ENCODE measurements around the gene DNAH10. TPM values are rescaled to one million over a fixed set of nuclear protein-coding genes. Genes with fewer than 3 reads are reported as not detected.

DNAH10 gene
- total and polyA plus RNA-seq, 2 of the 4 experiments (the other 2 are of a cell fraction), result 0.18 to 0.22 TPM

- BruUV-seq (replicated peaks), result no TSS peak
- ATAC-seq (ENCODE audit: low read depth), result no peak
- CTCF ChIA-PET, result no interaction called here
- H2BK20ac ChIP-seq (ENCODE audit: low read depth, low read length), result no peak overlapping the region
- dilution Hi-C loops (cut with HindIII; ENCODE audit: low sequenced_read_pairs, unreplicated experiment), result no loop called here
- no peak overlapping the region for H2AK9ac ChIP-seq (replicated peaks; ENCODE audit: low read depth, low read length, poor library complexity)
- TF ChIP-seq CHD1 (IDR thresholded peaks at IDR 0.05; ENCODE audit: low read depth, low read length) (no peak), MAZ (IDR thresholded peaks at IDR 0.05; ENCODE audit: borderline replicate concordance, low read depth, low read length) (no peak), CTCF (conservative IDR thresholded peaks at IDR 0.05; ENCODE audit: low read depth, low read length) (no peak), BHLHE40 (IDR thresholded peaks at IDR 0.05; ENCODE audit: low read depth, low read length) (no peak), MXI1 (IDR thresholded peaks at IDR 0.05; ENCODE audit: borderline replicate concordance, low read depth, low read length) (no peak), ELK1 (IDR thresholded peaks at IDR 0.05; ENCODE audit: borderline replicate concordance, low read depth, low read length) (no peak), SMC3 (IDR thresholded peaks at IDR 0.05; ENCODE audit: low read depth, low read length) (no peak), USF2 (IDR thresholded peaks at IDR 0.05; ENCODE audit: low read depth, low read length) (no peak), NFE2L2 (IDR thresholded peaks at IDR 0.05; ENCODE audit: low read depth, low read length) (no peak), RCOR1 (IDR thresholded peaks at IDR 0.05; ENCODE audit: insufficient replicate concordance, low read length) (no peak), MAFK (IDR thresholded peaks at IDR 0.05; ENCODE audit: low read depth, low read length) (no peak), RAD21 (IDR thresholded peaks at IDR 0.05; ENCODE audit: low read length) (no peak), CEBPB (IDR thresholded peaks at IDR 0.05; ENCODE audit: low read depth, low read length) (no peak), FOS (IDR thresholded peaks at IDR 0.05; ENCODE audit: low read depth, low read length) (no peak), POLR2A (IDR thresholded peaks at IDR 0.05; ENCODE audit: low read depth, low read length) (no peak), RFX5 (IDR thresholded peaks at IDR 0.05; ENCODE audit: low read depth, low read length) (no peak)
- no peak overlapping the region for H2AK5ac ChIP-seq (ENCODE audit: low read depth, low read length)
- H3K9me1 ChIP-seq (ENCODE audit: insufficient read depth, low read length), result peaks cover 14% of the 10 kb centered on the region
- no peak overlapping the region for H2AFZ ChIP-seq (replicated peaks; ENCODE audit: low read length, poor library complexity)
- H4K20me1 ChIP-seq (ENCODE audit: insufficient read depth, low read length), result peaks cover 15% of the 10 kb centered on the region; the same call in 1 of the 2 replicates
- H3K4ac ChIP-seq (ENCODE audit: low read depth, low read length), result no peak overlapping the region
- H3K9ac ChIP-seq (ENCODE audit: low read depth, low read length), result no peak overlapping the region
- H2BK5ac ChIP-seq (ENCODE audit: low read depth, low read length, poor library complexity, severe bottlenecking), result no peak overlapping the region
- peak overlapping the region; percentile 30; the same call in 1 of the 2 replicates for H3K14ac ChIP-seq (replicated peaks; ENCODE audit: low read depth, low read length)
- H3K4me1 ChIP-seq (ENCODE audit: control insufficient read depth, insufficient read depth, low read length), result peaks cover 12% of the 10 kb centered on the region
- intact Hi-C loops (cut with micrococcal nuclease), result no loop called here
- in situ Hi-C loops (cut with MboI; ENCODE audit: low sequenced_read_pairs), result no loop called here
- POLR2A ChIA-PET (ENCODE audit: unreplicated experiment), result no interaction called here
- H3K18ac ChIP-seq (ENCODE audit: low read depth, low read length), result no peak overlapping the region
- 0 out of 3 replicates have a peak overlapping the region, but pooled peaks have one; percentile 13 for H2BK15ac ChIP-seq (ENCODE audit: low read depth, low read length)
- H3K27me3 ChIP-seq (ENCODE audit: control insufficient read depth, insufficient read depth, low read length), result no peaks in the 10 kb centered on the region
- H3K79me1 ChIP-seq (ENCODE audit: low read depth in 1 of 2, low read length in 2 of 2), result peaks cover 25 to 64% of the 10 kb centered on the region in 2 experiments
- H4K8ac ChIP-seq (ENCODE audit: low read depth in 2 of 2, low read length in 2 of 2), result no peak overlapping the region
- no peaks in the 10 kb centered on the region for H3K9me3 ChIP-seq (ENCODE audit: control insufficient read depth, insufficient read depth, low read length)
- no peak for DNase-seq
- no peak overlapping the region for H4K5ac ChIP-seq (ENCODE audit: low read depth, low read length)
- no peak overlapping the region for H3K4me2 ChIP-seq (ENCODE audit: low read depth, low read length)
- no peak overlapping the region for H2BK120ac ChIP-seq (ENCODE audit: low read depth, low read length)
- H3K56ac ChIP-seq (ENCODE audit: extremely low read depth, insufficient read depth, low read length), result no peak overlapping the region
- peaks cover 2% of the 10 kb centered on the region; the same call in 1 of the 2 replicates for H3K36me3 ChIP-seq (ENCODE audit: control insufficient read depth, insufficient read depth, low read length)
- peak overlapping the region; percentile 11; the same call in 1 of the 2 replicates for H3K23ac ChIP-seq (ENCODE audit: low read depth, low read length)
- H4K91ac ChIP-seq (ENCODE audit: insufficient read depth, low read depth, low read length), result no peak overlapping the region
- no CpG with 5 or more reads among the region's 8 CpGs for WGBS, 2 experiments (ENCODE audit: extremely low coverage in 2 of 2, insufficient read length in 1 of 2)
- no peak overlapping the region for H3K4me3 ChIP-seq (ENCODE audit: insufficient read depth, low read depth, low read length)
- no peak overlapping the region for H3K27ac ChIP-seq (ENCODE audit: insufficient read depth, low read length)
Observed at GRCh38 chr12:123967121-123967586, 205.1 kb downstream of the DNAH10 start.
